ENCODE data around the gene DROSHA. TPM values are rescaled to one million over a fixed set of nuclear protein-coding genes. Genes with fewer than 3 reads are reported as not detected.

Gene DROSHA
- polyA plus RNA-seq, 2 of the 4 experiments (the other 2 are of a cell fraction), result 49.1 to 105 TPM

- WGBS (ENCODE audit: missing lambda C conversion rate), result 95% methylated on average over 6 of the region's 8 CpGs
- ChIA-PET CTCF (no interaction called here), POLR2A (no interaction called here)
- Histone ChIP-seq H3K4me2 (no peak overlapping the region), H3K4me1 (no peaks in the 10 kb centered on the region), H3K27ac (no peak overlapping the region), H3K9me3 (no peaks in the 10 kb centered on the region), H3K4me3 (no peak overlapping the region)
- no peak for FAIRE-seq
- ATAC-seq, result no peak
- TF ChIP-seq ESRRA (IDR thresholded peaks at IDR 0.05; ENCODE audit: borderline replicate concordance, low read length) (no peak), MAFK (IDR thresholded peaks at IDR 0.05; ENCODE audit: partially characterized antibody) (no peak), MAZ (IDR thresholded peaks at IDR 0.05; ENCODE audit: borderline replicate concordance, low read depth, low read length) (no peak), EHF (CRISPR knock-in tag; IDR thresholded peaks at IDR 0.05) (no peak), EP300 (IDR thresholded peaks at IDR 0.05) (no peak), JUNB (IDR thresholded peaks at IDR 0.05) (no peak)
- no peak for DNase-seq (ENCODE audit: low read depth in 1 of 2, low spot score in 1 of 2)
Measured at GRCh38 chr5:31413030-31413812, 118.7 kb downstream of the DROSHA start.

GRCh38 chr5:31412324-31412723 lies 119.6 kb downstream of the DROSHA start:
- Histone ChIP-seq H3K4me3 (no peak overlapping the region), H3K4me1 (no peaks in the 10 kb centered on the region), H3K4me2 (no peak overlapping the region), H3K9me3 (no peaks in the 10 kb centered on the region), H3K27ac (no peak overlapping the region)
- ATAC-seq, result no peak
- no peak for TF ChIP-seq RCOR1 (IDR thresholded peaks at IDR 0.05; ENCODE audit: low read depth, low read length)
- no peak for TF ChIP-seq HDAC2 (IDR thresholded peaks at IDR 0.05)
- TF ChIP-seq, protein P1, sequence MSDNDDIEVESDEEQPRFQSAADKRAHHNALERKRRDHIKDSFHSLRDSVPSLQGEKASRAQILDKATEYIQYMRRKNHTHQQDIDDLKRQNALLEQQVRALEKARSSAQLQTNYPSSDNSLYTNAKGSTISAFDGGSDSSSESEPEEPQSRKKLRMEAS (IDR thresholded peaks at IDR 0.05), result no peak
- no peak for TF ChIP-seq EHF (CRISPR knock-in tag; IDR thresholded peaks at IDR 0.05)
- DNase-seq (ENCODE audit: low read depth in 1 of 2, low spot score in 1 of 2), result no peak
- POLR2A ChIA-PET, result no interaction called here
- CTCF ChIA-PET, result no interaction called here
- 83% methylated on average over 1 of the region's 1 CpG for WGBS (ENCODE audit: missing lambda C conversion rate)
- FAIRE-seq, result no peak

DNA sequence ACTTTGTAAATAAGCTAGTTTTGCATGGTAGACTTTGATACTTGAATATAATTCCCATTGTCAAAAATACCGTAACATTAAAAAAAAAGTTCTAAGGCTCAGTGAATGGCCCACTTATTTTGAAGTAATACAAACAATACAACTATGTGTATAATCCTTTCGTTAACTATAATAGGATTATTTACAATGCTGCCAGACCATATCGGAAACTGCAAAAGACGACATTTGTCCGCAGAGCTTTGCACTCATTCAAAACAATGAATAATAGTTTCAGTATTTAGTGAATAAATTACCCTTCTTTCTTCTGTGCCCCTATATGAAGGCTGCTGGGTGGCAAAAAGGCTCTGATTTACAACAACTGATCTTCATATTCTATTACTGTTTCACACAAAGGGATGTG lies 121.8 kb downstream of the DROSHA start:
- ChIA-PET CTCF (interaction anchor here (0.6 to 1.6 kb wide), 3 partner anchors 10 to 90 kb away, joined by 3 to 5 read pairs (median 3); no protein-coding TSS in a partner anchor), POLR2A (no interaction called here)
- DNase-seq (ENCODE audit: low read depth in 1 of 2, low spot score in 1 of 2) (no peak), FAIRE-seq (no peak), ATAC-seq (no peak)
- 94% methylated on average over 5 of the region's 5 CpGs for WGBS (ENCODE audit: missing lambda C conversion rate)
- Histone ChIP-seq H3K9me3 (no peaks in the 10 kb centered on the region), H3K4me3 (no peak overlapping the region), H3K27ac (no peak overlapping the region), H3K4me2 (no peak overlapping the region), H3K4me1 (no peaks in the 10 kb centered on the region)
- no peak for TF ChIP-seq JUNB (IDR thresholded peaks at IDR 0.05)
- no peak for TF ChIP-seq HMGXB4 (CRISPR knock-in tag; IDR thresholded peaks at IDR 0.05; ENCODE audit: borderline replicate concordance)
- TF ChIP-seq, protein P2, sequence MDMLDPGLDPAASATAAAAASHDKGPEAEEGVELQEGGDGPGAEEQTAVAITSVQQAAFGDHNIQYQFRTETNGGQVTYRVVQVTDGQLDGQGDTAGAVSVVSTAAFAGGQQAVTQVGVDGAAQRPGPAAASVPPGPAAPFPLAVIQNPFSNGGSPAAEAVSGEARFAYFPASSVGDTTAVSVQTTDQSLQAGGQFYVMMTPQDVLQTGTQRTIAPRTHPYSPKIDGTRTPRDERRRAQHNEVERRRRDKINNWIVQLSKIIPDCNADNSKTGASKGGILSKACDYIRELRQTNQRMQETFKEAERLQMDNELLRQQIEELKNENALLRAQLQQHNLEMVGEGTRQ (IDR thresholded peaks at IDR 0.05), result no peak
- TF ChIP-seq, protein P1 (IDR thresholded peaks at IDR 0.05), result no peak
- no peak for TF ChIP-seq TP53 (CRISPR knock-in tag; IDR thresholded peaks at IDR 0.05)
- TF ChIP-seq POLR2AphosphoS2 (conservative IDR thresholded peaks at IDR 0.05; ENCODE audit: low read length), result no peak
- TF ChIP-seq MAZ (IDR thresholded peaks at IDR 0.05; ENCODE audit: borderline replicate concordance, low read depth, low read length), result no peak
- TF ChIP-seq NR3C1 (IDR thresholded peaks at IDR 0.05), result no peak

DNA sequence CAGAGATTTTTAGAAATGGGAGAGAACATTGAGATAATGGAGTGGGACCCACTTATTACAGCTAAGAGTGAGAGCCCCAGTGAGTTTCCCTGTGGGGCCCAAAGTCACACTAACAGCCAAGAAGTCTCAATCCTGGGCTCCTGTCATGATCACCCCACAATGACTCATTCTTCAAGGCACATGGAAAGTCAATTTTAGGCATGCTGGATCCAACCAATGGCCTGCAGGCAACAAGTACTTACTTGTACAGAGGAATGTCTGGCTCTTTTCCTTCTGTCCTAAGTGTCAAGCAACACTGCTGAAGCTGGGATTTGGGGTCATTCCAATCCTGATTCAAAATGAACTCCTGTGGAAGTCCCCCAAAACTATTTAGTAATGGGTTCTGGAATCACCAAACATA lies 123.1 kb downstream of the DROSHA start:
- no peak for DNase-seq (ENCODE audit: low read depth in 1 of 2, low spot score in 1 of 2)
- H3K4me2 ChIP-seq, result no peak overlapping the region
- H3K9me3 ChIP-seq, result no peaks in the 10 kb centered on the region
- CTCF ChIA-PET, result no interaction called here
- no peak overlapping the region for H3K27ac ChIP-seq
- POLR2A ChIA-PET, result no interaction called here
- H3K4me3 ChIP-seq, result no peak overlapping the region
- no peak for ATAC-seq
- H3K4me1 ChIP-seq, result no peaks in the 10 kb centered on the region
- FAIRE-seq, result no peak
- TF ChIP-seq CHD4 (IDR thresholded peaks at IDR 0.05; ENCODE audit: borderline replicate concordance) (no peak), POLR2A (IDR thresholded peaks at IDR 0.05; ENCODE audit: low read length) (no peak), FOSB (CRISPR knock-in tag; IDR thresholded peaks at IDR 0.05) (no peak), ESRRA (IDR thresholded peaks at IDR 0.05; ENCODE audit: borderline replicate concordance, low read length) (no peak), FOSL2 (IDR thresholded peaks at IDR 0.05) (no peak), FOSL2 (CRISPR knock-in tag; IDR thresholded peaks at IDR 0.05) (no peak), RARB (CRISPR knock-in tag; IDR thresholded peaks at IDR 0.05) (no peak), HOXB13 (CRISPR knock-in tag; IDR thresholded peaks at IDR 0.05; ENCODE audit: low read depth) (no peak), JUN (IDR thresholded peaks at IDR 0.05) (no peak), EHMT2 (IDR thresholded peaks at IDR 0.05; ENCODE audit: low read depth) (no peak), CEBPB (IDR thresholded peaks at IDR 0.05) (no peak), HMGXB4 (CRISPR knock-in tag; IDR thresholded peaks at IDR 0.05; ENCODE audit: borderline replicate concordance) (no peak), KDM1A (IDR thresholded peaks at IDR 0.05; ENCODE audit: low read depth) (no peak)
- TF ChIP-seq, protein P1 (IDR thresholded peaks at IDR 0.05), result no peak
- TF ChIP-seq, protein P3, sequence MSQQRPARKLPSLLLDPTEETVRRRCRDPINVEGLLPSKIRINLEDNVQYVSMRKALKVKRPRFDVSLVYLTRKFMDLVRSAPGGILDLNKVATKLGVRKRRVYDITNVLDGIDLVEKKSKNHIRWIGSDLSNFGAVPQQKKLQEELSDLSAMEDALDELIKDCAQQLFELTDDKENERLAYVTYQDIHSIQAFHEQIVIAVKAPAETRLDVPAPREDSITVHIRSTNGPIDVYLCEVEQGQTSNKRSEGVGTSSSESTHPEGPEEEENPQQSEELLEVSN (IDR thresholded peaks at IDR 0.05; ENCODE audit: borderline replicate concordance, low read depth), result no peak

All from A549 (cell line).